GM19467 (cell line): ENCODE measurements around the gene KRTAP10-3.

Experiments used
- ATAC-seq: cut with Tn5 transposase; IDR thresholded peaks from one replicate; pipeline ENCODE4 v1.9.1; 2021; ENCODE audit warnings: mild to moderate bottlenecking, moderate library complexity; ENCODE audit not compliant: unreplicated experiment

Gene KRTAP10-3

DNA sequence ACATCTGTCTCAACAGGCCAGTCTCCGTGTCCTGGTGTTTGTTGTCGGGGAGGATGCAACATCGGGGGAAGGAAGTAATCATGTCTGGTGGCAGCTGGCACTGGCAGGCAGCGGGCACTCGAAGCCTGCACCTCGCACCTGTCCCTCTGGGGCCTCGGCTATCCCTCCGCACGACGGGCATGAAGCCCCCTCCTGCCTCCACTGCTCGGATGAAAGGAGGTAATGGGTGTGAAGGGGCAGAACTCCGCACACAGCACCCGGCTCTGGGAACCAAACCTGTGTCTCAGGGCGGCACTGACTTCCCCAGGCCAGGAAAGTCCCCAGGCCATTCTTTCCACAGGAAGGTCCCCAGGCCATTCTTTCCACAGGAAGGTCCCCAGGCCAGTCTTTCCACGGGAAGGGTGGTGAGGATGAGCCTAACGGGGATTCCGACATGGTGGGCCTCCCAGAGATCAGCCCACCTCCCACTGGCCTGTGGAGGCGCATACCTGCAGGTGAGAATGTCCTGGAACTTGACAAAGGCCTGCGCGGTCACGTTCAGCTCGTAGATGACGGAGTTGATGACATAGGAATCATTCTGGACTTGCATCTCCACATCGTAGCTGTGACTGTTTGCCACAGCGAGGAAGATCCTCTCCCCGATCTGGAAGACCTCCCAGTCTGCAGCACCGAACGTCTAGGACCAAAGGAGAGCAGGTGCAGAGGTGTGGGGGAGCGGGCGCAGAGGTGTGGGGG, 49.7 kb downstream of the KRTAP10-3 start:
- ATAC-seq = no peak

- ATAC-seq = no peak
Measured at GRCh38 chr21:44508426-44508710, 50.2 kb downstream of the KRTAP10-3 start.
